WI38 (cell line): ENCODE results near the gene POFUT1.

Experiments used
- H3K4me3 ChIP-seq: 2 replicates; pipeline ENCODE4 v1.5.1; 2011; ENCODE audit warnings: low read depth, mild to moderate bottlenecking, control low read depth, low read length
- CTCF ChIP-seq: IDR thresholded peaks from 2 replicates; pipeline ENCODE4 v1.5.1; 2012; ENCODE audit warnings: low read depth, mild to moderate bottlenecking, control low read depth, low read length

Gene POFUT1

GRCh38 chr20:32234135-32234808, 26.6 kb downstream of the POFUT1 start:
- H3K4me3 ChIP-seq: no peak overlapping the region
- TF ChIP-seq CTCF: no peak

- TF ChIP-seq CTCF: no peak
- no peak overlapping the region for H3K4me3 ChIP-seq
Observed at GRCh38 chr20:32235331-32236047, 27.8 kb downstream of the POFUT1 start.

GRCh38 chr20:32236048-32236533, 28.4 kb downstream of the POFUT1 start:
- no peak for TF ChIP-seq CTCF
- H3K4me3 ChIP-seq: no peak overlapping the region

- no peak for TF ChIP-seq CTCF
Observed at GRCh38 chr20:32236819-32237218, 29.1 kb downstream of the POFUT1 start.

GRCh38 chr20:32237419-32237818, 29.7 kb downstream of the POFUT1 start:
- no peak for TF ChIP-seq CTCF
- no peak overlapping the region for H3K4me3 ChIP-seq

More at GRCh38 chr20:32236819-32237218, 29.1 kb downstream of the POFUT1 start:
- no peak overlapping the region for H3K4me3 ChIP-seq

- no peak overlapping the region for H3K4me3 ChIP-seq
- no peak for TF ChIP-seq CTCF
Observed at GRCh38 chr20:32238483-32239425, 31.1 kb downstream of the POFUT1 start.
